ENCODE data around the gene DEGS1.
"Not testable (repeated sequence)": the region's sequence is repeated elsewhere in the genome, so short reads cannot be mapped to it uniquely, and the experiment has no call there.

Gene DEGS1

DNA sequence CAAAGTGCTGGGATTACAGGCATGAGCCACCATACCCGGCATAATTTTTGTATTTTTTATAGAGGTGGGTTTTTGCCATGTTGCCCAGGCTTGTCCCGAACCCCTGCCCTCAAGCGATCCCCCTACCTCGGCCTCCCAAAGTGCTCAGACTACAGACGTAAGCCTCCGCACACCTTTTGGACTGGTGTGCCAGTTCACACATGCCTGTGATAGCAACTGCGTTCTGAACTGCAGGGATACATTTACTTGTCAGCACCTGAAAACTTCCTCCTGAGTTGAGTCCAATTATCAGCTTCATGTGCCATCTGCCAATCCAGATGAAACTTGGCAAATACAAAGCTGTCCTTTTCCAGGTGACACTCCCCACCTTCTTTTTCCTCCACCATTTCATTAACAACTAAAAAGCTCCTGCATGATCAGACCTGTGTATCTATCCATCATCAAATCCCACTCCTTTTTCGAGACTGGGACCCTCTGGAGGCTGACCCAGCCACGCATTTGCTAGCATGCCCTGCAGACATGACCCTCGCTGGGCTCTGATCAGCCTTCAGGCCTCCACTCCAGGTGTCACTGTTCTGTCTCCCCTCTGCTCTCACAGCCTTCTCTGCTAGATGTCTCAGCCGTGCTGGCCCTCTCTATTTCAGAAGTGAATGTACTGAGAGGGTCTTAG, 2.1 kb upstream of the DEGS1 start:
- in situ Hi-C loops (cut with MboI; ENCODE audit: low sequenced_read_pairs) = no loop called here

DNA sequence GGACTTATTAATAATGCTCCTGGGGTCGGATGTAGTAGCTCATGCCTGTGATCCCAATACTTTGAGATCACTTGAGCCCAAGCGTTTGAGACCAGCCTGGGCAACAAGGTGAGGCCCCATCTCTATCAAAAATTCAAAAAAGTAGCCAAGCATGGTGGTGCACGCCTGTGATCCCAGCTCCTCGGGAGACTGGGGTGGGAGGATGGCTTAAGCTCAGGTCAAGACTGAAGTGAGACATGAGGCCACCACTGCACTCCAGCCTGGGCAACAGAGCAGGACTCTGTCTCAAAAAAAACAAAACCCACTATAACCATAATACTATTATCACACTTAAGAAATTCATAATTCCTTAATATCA, 1.6 kb upstream of the DEGS1 start:
- in situ Hi-C loops (cut with MboI; ENCODE audit: low sequenced_read_pairs) = no loop called here

DNA sequence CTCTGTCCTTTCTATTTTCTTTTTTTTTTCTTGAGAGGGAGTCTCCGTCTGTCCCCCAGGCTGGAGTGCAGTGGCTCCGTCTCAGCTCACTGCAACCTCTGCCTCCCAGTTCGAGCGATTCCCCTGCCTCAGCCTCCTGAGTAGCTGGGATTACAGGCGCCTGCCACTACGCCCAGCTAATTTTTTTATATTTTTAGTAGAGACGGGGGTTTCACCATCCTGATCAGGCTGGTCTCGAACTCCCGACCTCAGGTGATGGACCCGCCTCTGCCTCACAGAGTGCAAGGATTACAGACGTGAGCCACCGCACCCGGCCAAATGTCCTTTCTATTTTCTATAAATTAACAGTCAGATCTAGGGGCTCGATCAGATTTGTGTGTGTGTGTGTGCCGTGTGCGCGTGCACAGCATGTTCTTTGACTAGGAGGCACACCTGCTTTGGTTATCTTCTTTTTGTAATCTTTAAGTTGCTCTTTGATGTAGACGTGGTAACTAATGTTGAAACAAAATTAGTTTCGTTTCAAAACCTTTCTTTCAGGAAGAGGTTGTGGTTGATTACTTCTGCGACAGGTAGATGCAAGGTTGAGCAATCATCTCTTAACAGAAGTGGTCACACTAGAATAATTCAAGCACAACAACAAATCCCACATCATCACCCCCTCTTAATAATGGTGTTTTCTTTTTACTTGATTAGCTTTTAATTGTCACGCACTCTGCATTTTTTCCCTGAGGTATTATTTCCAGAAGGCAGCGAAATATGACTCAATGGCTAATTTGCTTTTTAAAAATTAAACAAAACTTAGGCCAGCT, 779 bp upstream of the DEGS1 start:
- in situ Hi-C loops (cut with MboI; ENCODE audit: low sequenced_read_pairs) = no loop called here

DNA sequence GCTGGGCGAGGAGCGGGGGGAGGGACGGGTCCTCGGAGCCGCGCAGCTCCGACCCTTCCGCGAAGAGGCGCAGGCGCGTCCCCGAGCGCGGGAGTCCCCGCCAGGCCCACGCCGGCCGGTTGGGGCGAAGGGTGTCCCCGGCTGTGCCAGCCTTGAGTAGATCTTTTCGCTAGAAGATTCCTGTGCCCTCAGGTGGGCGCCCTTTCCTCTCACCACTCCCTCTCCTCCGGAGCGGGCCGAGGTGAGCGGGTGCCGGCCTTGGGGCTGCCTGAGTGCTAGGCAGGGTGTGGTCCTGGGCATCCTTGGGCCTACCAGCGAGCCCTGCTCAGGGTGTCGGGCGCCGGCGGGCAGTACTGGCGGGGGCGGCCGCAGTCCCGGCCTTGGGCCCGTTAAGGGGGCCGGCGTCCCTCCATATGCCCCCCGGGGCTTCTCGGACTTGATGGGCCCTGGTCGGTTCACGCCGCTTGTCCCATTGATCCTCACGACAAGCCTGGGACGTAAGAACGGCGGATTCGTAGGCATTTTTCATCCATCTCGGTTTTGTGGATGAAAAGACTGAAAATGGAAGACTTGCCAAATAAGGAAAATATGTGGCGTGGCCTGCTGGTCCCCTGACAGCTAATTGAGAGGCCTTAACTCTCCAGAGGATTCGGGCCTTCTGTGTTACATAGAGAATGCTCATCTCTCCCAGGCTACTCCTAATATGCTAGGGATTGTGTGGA, 712 bp downstream of the DEGS1 start:
- in situ Hi-C loops (cut with MboI; ENCODE audit: low sequenced_read_pairs) = no loop called here

DNA sequence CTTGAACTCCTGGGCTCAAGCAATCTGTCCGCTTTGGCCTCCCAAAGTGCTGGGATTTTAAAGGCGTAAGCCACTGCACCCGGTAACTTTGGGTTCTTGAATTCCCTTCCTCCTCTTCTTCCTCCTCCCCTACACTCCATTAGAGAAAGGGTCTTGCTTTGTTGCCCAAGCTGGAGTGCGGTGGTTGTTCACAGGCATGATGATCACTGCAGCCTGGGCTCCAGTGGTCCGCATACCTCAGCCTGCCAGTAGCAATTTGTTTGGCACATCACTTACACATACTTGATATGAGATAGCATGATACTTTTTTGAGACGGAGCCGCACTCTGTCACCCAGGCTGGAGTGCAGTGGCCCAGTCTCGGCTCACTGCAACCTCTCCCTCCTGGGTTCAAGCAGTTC, 2.2 kb downstream of the DEGS1 start:
- in situ Hi-C loops (cut with MboI; ENCODE audit: low sequenced_read_pairs) = no loop called here

DNA sequence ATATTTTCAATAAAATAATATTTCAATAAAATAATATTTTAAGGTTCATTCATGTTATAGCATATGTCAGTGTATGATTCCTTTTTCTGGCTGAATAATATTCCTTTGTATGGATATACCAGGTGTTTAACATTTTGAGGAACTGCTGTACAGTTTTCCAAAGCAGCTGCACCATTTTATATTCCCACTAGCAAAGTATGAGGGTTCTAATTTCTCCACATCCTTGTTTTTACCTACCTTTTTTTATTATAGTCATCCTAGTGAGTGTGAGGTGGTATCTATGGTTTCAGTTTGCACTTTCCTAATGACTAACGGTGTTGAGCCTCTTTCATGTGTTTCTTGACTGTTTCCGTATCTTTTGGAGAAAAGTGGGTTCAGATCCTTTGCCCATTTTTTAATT, 5.2 kb downstream of the DEGS1 start:
- in situ Hi-C loops (cut with MboI; ENCODE audit: low sequenced_read_pairs) = no loop called here

DNA sequence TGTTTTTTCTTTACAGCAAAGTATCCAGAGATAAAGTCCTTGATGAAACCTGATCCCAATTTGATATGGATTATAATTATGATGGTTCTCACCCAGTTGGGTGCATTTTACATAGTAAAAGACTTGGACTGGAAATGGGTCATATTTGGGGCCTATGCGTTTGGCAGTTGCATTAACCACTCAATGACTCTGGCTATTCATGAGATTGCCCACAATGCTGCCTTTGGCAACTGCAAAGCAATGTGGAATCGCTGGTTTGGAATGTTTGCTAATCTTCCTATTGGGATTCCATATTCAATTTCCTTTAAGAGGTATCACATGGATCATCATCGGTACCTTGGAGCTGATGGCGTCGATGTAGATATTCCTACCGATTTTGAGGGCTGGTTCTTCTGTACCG, 6.5 kb downstream of the DEGS1 start:
- in situ Hi-C loops (cut with MboI; ENCODE audit: low sequenced_read_pairs) = no loop called here

DNA sequence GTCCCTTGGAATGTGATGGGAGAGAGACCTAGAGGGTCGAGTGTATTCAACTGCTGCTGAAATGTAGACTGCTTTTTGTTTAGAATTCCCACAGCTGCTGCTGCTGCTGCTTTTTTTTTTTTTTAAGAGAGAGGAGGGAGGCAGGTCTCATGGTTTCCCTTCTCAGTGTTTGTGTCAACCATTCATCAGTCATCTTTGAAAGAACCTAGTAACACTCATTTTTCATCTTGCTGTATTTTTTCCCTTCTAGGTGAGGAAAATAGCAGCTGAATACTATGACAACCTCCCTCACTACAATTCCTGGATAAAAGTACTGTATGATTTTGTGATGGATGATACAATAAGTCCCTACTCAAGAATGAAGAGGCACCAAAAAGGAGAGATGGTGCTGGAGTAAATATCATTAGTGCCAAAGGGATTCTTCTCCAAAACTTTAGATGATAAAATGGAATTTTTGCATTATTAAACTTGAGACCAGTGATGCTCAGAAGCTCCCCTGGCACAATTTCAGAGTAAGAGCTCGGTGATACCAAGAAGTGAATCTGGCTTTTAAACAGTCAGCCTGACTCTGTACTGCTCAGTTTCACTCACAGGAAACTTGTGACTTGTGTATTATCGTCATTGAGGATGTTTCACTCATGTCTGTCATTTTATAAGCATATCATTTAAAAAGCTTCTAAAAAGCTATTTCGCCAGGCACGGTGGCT, 9.2 kb downstream of the DEGS1 start:
- in situ Hi-C loops (cut with MboI; ENCODE audit: low sequenced_read_pairs) = no loop called here

DNA sequence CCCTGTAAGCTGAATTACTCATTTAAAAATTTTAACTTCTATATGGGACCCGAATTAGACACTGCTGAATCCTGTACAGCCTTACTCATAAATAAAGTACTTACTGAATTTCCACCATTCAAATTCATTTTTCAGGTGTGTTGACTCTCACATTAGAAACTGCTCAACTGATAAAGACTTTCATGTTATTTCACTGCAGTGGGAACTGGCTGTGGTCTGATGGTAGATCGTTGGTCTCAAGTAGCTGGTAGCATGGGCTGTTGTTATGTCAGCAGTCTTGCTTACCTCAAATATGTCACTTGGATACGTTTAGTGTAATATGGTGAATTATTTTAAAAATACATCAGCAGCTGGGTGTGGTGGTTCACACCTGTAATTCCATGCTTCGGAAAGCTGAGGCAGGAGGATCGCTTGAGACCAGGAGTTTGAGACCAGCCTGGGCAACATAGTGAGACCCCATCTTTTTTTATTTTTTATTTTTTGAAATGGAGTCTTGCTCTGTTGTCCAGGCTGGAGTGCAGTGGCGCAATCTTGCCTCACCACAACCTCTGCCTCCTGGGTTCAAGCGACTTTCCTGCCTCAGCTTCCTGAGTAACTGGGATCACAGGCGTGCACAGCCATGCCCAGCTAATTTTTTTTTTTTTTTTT, 10.4 kb downstream of the DEGS1 start:
- in situ Hi-C loops (cut with MboI; ENCODE audit: low sequenced_read_pairs) = no loop called here

DNA sequence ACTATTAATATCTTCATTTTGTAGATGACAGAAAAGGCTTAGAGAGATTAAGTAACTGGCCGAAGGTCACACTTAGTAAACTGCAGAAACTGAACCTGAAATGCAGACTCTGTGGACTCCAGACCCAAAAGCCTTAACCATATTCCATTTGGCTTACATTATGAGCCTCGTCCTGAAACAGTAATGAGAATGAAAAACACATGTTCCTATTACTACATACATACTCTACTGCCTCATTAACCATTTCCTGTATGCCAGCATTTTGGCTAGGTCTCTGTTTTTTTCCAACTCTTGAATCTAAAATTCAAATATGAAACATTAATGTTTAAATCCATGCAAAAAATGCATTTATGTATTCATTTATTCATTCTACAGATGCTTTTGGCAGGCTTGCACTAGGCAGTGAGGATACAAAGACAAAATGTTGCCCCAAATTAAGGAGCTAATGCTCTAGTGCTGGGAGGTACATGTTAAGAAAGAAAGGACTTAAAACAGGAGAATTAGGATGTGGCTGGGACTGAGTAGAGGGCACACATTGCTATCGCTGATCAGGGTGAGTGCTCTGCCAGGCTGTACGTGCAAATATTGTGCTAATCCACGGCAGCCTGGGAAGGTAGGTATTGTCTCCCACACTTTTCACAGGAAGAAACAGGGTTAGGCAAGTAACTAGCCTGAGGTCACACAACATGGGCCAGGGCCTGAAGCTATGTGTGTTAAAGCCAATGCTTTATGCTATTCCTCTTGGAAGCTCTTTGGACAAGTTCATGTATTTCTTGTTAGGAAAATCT, 14.0 kb downstream of the DEGS1 start:
- in situ Hi-C loops (cut with MboI; ENCODE audit: low sequenced_read_pairs) = no loop called here

DNA sequence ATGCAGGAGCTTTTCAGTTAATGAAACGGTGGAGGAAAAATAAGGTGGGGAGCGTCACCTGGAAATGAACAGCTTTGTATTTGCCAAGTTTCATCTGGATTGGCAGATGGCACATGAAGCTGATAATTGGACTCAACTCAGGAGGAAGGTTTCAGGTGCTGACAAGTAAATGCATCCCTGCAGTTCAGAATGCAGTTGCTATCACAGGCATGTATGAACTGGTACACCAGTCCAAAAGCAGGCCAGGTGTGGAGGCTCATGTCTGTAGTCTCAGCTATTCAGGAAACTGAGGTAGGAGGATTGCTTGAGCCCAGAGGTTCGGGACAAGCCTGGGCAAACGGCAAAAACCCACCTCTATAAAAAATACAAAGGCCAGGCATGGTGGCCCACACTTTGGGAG, 15.5 kb downstream of the DEGS1 start:
- in situ Hi-C loops (cut with MboI; ENCODE audit: low sequenced_read_pairs) = no loop called here

DNA sequence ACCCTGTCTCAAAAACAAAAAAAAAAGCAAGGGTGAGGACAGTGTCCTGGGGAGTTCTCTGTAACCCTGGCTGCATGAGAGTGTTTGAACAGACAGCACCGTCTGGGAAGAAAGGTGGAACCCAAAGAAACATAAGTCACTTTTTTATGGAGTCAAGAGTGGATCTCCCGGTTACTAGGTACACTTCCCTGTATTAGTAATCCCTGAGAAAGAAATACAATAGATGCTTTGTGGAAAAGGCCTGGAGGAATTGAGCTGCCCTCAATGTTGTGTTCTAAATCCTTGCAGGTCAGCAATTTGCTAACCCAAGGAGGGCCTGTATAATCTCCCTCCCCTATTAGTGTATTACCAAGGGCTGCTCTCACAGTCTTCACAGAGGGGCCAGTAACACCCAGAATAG, 16.6 kb downstream of the DEGS1 start:
- in situ Hi-C loops (cut with MboI; ENCODE audit: low sequenced_read_pairs) = no loop called here

DNA sequence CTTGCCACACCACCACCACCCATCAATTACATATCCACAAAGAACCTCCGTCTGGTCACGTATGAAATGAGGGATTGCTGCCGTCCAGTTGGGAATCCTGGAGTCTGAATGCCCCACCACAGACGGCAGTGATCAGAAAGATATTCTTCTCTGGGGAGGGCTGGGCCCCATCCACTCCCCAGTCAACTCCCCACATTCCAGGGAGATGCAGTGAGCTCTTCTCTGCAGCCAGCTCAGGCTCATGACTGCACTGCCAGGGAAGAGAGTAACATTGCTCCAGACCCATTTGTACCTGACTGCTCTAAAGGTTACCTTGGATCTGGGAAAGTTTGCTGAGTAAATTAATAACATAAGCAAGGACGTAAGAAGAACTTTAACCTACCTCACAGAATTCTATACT, 18.3 kb downstream of the DEGS1 start:
- in situ Hi-C loops (cut with MboI; ENCODE audit: low sequenced_read_pairs) = no loop called here

DNA sequence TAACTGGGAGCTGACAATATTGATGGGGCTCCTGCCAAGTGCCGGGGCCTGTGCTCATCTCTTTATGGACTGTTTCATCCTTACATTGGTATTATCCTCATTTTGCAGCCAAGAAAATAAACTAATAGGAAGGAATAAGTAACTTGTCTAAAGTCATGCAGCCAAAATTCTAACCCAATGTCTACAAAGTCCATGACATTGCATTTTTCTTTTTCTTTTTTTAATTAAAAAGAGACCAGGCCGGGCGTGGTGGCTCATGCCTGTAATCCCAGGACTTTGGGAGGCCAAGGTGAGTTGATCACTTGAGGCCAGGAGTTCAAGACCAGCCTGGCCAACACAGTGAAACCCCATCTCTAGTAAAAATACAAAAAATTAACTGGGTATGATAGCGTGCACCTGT, 18.8 kb downstream of the DEGS1 start:
- in situ Hi-C loops (cut with MboI; ENCODE audit: low sequenced_read_pairs) = no loop called here

DNA sequence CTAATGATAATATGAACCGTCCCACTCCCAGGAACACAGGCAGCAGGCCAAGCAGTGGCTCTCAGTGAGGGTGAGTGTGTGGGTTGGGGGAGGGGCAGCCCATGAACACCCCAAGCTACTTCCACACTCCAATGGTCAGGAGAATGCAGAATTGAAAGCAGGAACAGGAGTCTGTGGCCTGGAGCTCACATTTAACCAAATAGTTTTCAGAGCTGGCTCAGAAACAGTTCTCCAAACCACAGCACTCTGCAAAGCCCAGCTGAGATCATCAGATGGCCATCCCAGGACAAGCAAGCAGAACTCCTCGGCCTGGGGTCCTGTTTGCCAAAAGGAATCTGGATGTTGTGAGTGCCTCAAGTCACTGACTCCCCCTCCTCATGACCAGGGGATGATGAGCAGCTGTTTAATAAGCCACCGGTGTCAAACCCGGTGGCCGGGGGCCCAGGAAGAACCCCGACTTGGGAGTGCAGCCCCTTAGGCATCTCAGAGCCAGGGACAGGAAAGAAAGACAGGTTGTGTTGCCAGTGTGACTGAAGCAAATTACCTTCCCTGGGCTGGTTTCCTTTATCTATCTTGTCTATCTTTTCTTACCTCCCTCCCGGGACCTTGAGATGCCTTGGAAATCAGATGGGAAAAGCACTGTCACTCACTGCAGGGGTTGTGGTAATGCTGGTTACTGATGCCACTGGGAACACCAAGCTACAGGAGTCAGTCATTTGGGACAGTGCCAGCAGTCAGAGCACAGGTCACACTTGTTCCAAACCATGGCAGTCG, 20.4 kb downstream of the DEGS1 start:
- in situ Hi-C loops (cut with MboI; ENCODE audit: low sequenced_read_pairs) = no loop called here

DNA sequence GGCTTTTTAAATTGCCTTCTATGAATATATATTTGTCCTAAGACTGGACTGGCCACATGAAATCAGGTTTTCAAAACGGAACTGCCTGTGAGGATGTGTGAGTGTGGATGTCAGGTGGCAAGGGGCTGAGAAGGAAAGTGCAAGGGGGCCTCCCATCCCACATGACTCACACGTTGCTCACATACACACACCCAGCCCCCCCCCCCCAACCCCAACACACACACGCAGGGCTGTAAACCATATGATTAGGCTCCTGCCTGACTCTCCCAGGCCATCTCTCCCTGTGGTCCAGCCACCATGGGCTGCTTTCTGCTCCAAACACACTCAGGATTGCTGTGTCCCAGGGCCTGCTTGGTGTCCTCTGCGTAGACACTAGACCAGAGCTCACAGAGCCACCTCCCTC, 22.4 kb downstream of the DEGS1 start:
- in situ Hi-C loops (cut with MboI; ENCODE audit: low sequenced_read_pairs) = no loop called here

DNA sequence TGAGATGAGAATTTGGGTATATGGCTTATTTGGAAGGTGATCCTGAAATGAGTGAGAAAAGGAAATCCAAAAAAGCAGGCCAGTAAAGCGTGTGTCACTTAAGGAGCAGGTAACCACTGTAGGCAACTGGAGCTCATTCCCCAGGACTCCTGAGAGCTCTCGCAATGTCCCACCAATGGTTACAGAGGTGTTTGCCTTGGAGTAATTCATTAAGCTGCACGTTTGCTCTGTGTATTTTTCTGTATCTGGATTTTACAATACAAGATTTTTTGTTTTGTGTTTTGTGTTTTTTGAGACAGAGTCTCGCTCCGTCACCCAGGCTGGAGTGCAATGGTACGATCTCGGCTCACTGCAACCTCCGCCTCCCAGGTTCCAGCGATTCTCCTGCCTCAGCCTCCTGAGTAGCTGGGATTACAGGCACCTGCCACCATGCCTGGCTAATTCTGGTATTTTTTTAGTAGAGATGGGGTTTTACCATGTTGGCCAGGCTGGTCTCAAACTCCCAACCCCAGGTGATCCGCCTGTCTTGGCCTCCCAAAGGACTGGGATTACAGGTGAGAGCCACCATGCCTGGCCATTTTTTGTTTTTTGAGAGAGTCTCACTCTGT, 23.0 kb downstream of the DEGS1 start:
- in situ Hi-C loops (cut with MboI; ENCODE audit: low sequenced_read_pairs) = not testable (repeated sequence)

DNA sequence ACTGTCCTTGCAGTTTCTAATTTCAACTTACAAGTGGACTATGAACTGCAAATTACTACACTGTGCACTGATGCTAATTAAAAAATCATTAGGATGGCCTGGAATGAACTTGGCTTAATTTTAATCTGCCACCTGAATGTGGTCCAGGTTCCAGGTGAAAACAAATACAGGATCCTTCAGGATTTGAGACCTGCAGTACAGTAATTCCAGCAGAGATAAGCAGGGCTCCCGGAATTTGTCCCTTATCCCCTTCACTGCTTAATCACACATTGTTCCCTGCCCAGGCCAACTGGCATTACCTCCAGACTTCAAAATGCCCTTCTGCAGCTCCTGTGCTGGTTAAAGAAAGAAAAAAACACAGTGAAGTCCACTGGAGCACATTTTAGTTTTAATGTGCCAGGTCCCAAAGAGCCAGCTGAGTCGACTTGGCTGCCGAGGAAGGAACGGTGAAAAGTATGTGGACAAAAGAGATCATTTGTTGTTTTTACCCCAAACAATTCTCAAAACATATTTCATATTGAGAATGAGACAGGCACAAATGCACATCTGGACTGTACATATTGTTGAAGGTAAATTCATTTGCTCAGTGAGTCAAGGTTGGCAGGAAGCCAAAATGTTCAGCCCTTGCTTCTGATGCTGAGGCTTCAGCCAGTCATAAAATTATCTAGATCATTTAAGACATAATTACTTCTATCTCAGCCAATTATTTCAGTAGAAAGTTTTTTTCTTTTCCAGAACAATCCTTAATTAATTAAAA, 28.3 kb downstream of the DEGS1 start:
- in situ Hi-C loops (cut with MboI; ENCODE audit: low sequenced_read_pairs) = no loop called here

All from HL-60/S4 (cell line).